HepG2 (cell line): Measurements from ENCODE around the gene MASP1. TPM values are rescaled to one million over a fixed set of nuclear protein-coding genes. Genes with fewer than 3 reads are reported as not detected.

ENCODE experiments used
- MAF1 ChIP-seq: sonication (generic); formaldehyde crosslinking; IDR thresholded peaks from 2 replicates; pipeline ENCODE4 v1.5.0; 2020; ENCODE audit warnings: missing genetic modification reagents, borderline replicate concordance
- MXD4 ChIP-seq: IDR thresholded peaks from 2 replicates; pipeline ENCODE4 v1.6.1; 2016; ENCODE audit warnings: mild to moderate bottlenecking, missing biosample characterization, missing genetic modification reagents
- NFATC3 ChIP-seq: sonication (generic); formaldehyde crosslinking; IDR thresholded peaks from 2 replicates; pipeline ENCODE4 v1.5.1; 2020; ENCODE audit warnings: mild to moderate bottlenecking, missing genetic modification reagents
- NR2F1 ChIP-seq, 2 experiments: fragments of 450-650 bp in 1 of 2; formaldehyde crosslinking in 1 of 2; IDR thresholded peaks; 2 replicates each; pipeline versions ENCODE4 v1.5.0 to v1.6.1; 2016 to 2020; ENCODE audit warnings: mild to moderate bottlenecking in 1 of 2, missing compliant biosample characterization in 1 of 2, missing genetic modification reagents in 1 of 2, moderate library complexity in 1 of 2
- RFX5 ChIP-seq: IDR thresholded peaks from 2 replicates; pipeline ENCODE4 v1.6.1; 2011; ENCODE audit warnings: low read depth, low read length, improper control_type of control experiment
- SSRP1 ChIP-seq: IDR thresholded peaks from 2 replicates; pipeline ENCODE4 v1.6.1; 2016; ENCODE audit warnings: control low read depth
- TERF1 ChIP-seq: sonication (generic); formaldehyde crosslinking; IDR thresholded peaks from 2 replicates; pipeline ENCODE4 v1.8.0; 2022; ENCODE audit warnings: mild to moderate bottlenecking, missing genetic modification reagents, moderate library complexity
- TIGD3 ChIP-seq: sonication (generic); formaldehyde crosslinking; IDR thresholded peaks from 2 replicates; pipeline ENCODE4 v1.5.1; 2020; ENCODE audit warnings: mild to moderate bottlenecking, missing genetic modification reagents, borderline replicate concordance
- ZFP41 ChIP-seq: sonication (generic); formaldehyde crosslinking; IDR thresholded peaks from 2 replicates; pipeline ENCODE4 v1.4.0; 2020; ENCODE audit warnings: mild to moderate bottlenecking, missing genetic modification reagents, borderline replicate concordance
- ZNF207 ChIP-seq: fragments of 450-650 bp; IDR thresholded peaks from 2 replicates; pipeline ENCODE4 v1.6.1; 2016; ENCODE audit warnings: antibody characterized with exemption, borderline replicate concordance
- ZNF276 ChIP-seq: sonication (generic); formaldehyde crosslinking; IDR thresholded peaks from 2 replicates; pipeline ENCODE4 v1.4.0; 2020; ENCODE audit warnings: mild to moderate bottlenecking, low read depth, missing genetic modification reagents
- ZNF431 ChIP-seq: sonication (generic); formaldehyde crosslinking; IDR thresholded peaks from 2 replicates; pipeline ENCODE4 v1.9.0; 2022; ENCODE audit warnings: missing genetic modification reagents, low read depth, mild to moderate bottlenecking, borderline replicate concordance
- ZNF496 ChIP-seq: sonication (generic); formaldehyde crosslinking; IDR thresholded peaks from 2 replicates; pipeline ENCODE4 v1.8.1; 2023; ENCODE audit warnings: mild to moderate bottlenecking, moderate library complexity, missing genetic modification reagents; ENCODE audit not compliant: insufficient replicate concordance
- ZNF503 ChIP-seq: sonication (generic); formaldehyde crosslinking; IDR thresholded peaks from 2 replicates; pipeline ENCODE4 v1.4.0; 2020; ENCODE audit warnings: missing genetic modification reagents
- ZNF513 ChIP-seq: sonication (generic); formaldehyde crosslinking; conservative IDR thresholded peaks from 2 replicates; pipeline ENCODE4 v1.5.0; 2020; ENCODE audit warnings: missing genetic modification reagents
- ZNF556 ChIP-seq: sonication (generic); formaldehyde crosslinking; IDR thresholded peaks from 2 replicates; pipeline ENCODE4 v1.4.0; 2020; ENCODE audit warnings: mild to moderate bottlenecking, missing genetic modification reagents, borderline replicate concordance
- ZNF780A ChIP-seq: sonication (generic); formaldehyde crosslinking; IDR thresholded peaks from 2 replicates; pipeline ENCODE4 v1.8.0; 2022; ENCODE audit warnings: mild to moderate bottlenecking, missing genetic modification reagents, moderate library complexity
- ZNF788 ChIP-seq: sonication (generic); formaldehyde crosslinking; IDR thresholded peaks from 2 replicates; pipeline ENCODE4 v1.5.0; 2020; ENCODE audit warnings: mild to moderate bottlenecking, missing genetic modification reagents, borderline replicate concordance
- polyA plus RNA-seq, 8 experiments: library from polyadenylated mRNA; depleted of rRNA in 3 of 8; stranded (reverse) in 7 of 8; unstranded in 1 of 8; fragments of >200 nt; fragmentation: Illumina TruSeq in 4 of 8; extraction: Trizol in 4 of 8; gene quantifications; 2 replicates each; pipeline versions ENCODE4 v1.2.1 to v1.2.3, GENCODE V29; 2011 to 2016; ENCODE audit warnings: low read depth in 4 of 8, missing spikeins in 1 of 8, mixed read lengths in 1 of 8; ENCODE audit not compliant: insufficient read depth in 1 of 8
- total RNA-seq, 5 experiments: library from RNA; depleted of rRNA; stranded (reverse); fragments of >200 nt; fragmentation: Illumina TruSeq; extraction: Trizol; gene quantifications; 2 replicates each; pipeline ENCODE4 v1.2.3, GENCODE V29; 2016; ENCODE audit warnings: low read depth in 1 of 5

Gene MASP1
- total and polyA plus RNA-seq, 2 of the 13 experiments (the other 11 are each of a cell fraction or from before 2014, with no cell fraction given), result 10.8 to 56.0 TPM

GRCh38 chr3:187286467-187287059, 5.0 kb downstream of the MASP1 start (continued):
- no peak for TF ChIP-seq ZNF496 (CRISPR knock-in tag)
- TF ChIP-seq TIGD3 (CRISPR knock-in tag), result no peak
- peak; percentile 52 to 66; a peak in 3 of 4 replicates for TF ChIP-seq NR2F1 (CRISPR knock-in tag; IDR thresholded peaks at IDR 0.05)
- no peak for TF ChIP-seq SSRP1 (CRISPR knock-in tag)
- 0 out of 2 replicates have a peak, but pooled peaks have one; percentile 29 for TF ChIP-seq ZNF431 (CRISPR knock-in tag)
- TF ChIP-seq ZNF780A (CRISPR knock-in tag), result no peak
- no peak for TF ChIP-seq ZNF788 (CRISPR knock-in tag)
- TF ChIP-seq RFX5, result no peak
- TF ChIP-seq TERF1 (CRISPR knock-in tag), result no peak
- TF ChIP-seq ZNF503 (CRISPR knock-in tag), result 0 out of 2 replicates have a peak, but pooled peaks have one; percentile 38
- no peak for TF ChIP-seq ZNF276
- no peak for TF ChIP-seq MAF1 (CRISPR knock-in tag)
- 0 out of 2 replicates have a peak, but pooled peaks have one; percentile 46 for TF ChIP-seq ZNF556
- TF ChIP-seq NFATC3 (CRISPR knock-in tag), result no peak
- TF ChIP-seq ZFP41, result no peak
- TF ChIP-seq MXD4 (CRISPR knock-in tag), result peak; percentile 36; the same call in 1 of the 2 replicates
- no peak for TF ChIP-seq ZNF513 (CRISPR knock-in tag)
- TF ChIP-seq ZNF207, result no peak
